Measurements from ENCODE around the gene RHBDF2.

The RHBDF2 gene
- total RNA-seq: 21.5 to 42.1 reads per million in 2 experiments

DNA sequence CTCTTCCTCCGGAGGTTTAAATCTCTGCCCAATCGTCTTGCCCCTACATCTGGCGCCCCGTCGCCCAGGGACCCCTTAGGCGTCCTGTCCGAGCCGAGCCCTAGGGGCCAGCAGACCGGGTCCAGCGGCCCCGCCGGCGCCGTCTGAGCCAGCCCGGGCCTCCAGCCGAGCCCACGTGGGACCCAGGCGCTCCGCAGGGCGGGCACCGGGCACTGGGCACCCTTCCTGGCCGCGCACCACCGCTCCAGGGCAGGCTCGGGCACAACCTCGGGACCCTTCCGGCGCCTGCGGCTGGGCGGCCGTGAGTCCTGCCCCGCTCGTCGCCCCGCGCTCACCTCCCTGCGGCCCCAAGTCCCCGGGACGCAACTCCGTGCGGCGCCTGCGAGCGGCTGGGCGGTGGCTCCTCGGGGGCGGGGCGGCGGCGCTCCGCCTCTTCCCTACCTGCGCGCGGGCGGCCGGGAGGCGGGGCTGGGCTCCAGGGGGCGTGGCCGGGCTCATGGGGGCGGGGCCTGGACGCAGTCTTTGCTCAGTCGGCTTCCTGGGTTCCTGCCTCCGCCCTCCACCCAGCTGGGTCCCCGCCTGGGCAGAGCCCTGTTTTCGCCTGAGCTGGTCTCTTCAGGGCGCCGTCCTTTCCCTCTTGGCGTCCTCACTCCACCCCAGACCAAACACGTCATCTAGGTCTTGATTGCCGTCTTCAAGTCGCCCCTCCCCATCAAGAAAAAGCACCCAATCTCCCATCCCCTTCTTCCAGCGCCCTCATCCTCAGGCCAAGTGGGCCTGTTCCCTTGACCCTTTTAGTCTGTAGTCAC, at the start of gene RHBDF2:
RHBDF2 (minus strand) TSS at position 406 of the 809 bp plus-strand sequence. CDS start 19,899 bp downstream, outside the sequence.
- peak; percentile 91 for DNase-seq (ENCODE audit: low read depth)

DNA sequence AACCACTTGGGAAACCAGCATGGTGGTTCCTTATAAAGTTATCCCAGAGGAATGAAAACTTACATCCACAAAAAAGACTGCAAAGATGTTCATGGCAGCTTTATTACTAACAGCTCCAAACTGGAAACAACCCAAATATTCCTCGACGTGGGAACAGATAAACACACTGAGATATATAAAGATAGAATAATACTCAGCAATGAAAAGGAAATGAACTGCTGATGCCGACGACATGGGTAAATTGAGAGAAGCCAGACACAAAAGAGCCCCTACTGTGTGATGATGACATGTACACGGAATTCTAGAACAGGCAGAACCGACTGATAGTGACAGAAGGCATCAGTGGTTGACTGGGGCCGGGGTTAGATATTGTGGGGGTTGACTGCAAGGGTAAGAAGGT, 48.3 kb upstream of the RHBDF2 start:
- no peak for DNase-seq (ENCODE audit: low read depth)

DNA sequence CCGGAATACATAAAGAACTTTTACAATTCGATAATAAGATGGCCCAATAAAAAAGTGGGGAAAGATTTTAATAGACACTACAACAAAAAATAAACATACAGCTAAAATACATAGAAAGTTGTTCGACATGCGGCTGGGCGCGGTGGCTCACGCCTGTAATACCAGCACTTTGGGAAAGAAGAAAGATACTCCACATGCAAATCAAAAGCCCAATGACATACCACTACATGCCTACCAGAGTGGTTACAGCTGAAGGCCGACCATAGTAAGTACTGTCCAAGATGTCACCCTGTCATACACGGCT, 47.9 kb upstream of the RHBDF2 start:
- DNase-seq (ENCODE audit: low read depth): no peak

GRCh38 chr17:76548378-76549214, 47.4 kb upstream of the RHBDF2 start:
- no peak for DNase-seq (ENCODE audit: low read depth)

- DNase-seq (ENCODE audit: low read depth): no peak
Measured at GRCh38 chr17:76547642-76548202, 46.5 kb upstream of the RHBDF2 start.

GRCh38 chr17:76547183-76547641, 46.0 kb upstream of the RHBDF2 start:
- DNase-seq (ENCODE audit: low read depth): peak; percentile 42

DNA sequence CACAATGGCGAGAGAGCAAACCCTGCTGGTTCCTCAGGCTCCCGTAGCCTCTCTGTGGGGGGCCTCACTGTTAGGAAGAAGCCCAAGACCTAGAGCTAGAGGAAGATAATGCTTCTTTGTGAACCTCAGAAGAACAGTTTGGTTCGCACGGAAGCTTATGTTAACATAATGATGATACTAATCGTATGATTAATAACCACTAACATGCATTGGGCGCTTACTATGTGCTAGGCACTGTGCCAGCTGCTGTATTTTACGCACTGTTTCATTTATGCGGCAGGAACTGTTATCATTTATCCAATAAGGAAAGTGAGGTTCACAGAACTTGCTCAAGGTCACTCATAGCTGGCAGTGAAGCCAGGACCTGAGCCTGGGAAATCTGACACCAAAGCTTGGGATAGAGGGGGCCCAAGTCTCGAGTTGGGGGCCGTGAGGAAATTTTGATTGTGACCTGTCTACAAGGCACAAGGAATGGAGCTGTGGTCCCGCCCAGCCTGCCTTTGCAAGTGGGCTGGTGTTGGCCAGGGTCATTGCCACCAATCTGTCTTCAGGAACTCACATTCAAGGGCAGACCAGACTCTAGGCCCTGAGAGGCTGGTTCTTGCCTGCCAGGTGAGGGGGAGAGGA, 45.4 kb upstream of the RHBDF2 start:
- no peak for DNase-seq (ENCODE audit: low read depth)

GRCh38 chr17:76545918-76546555, 44.8 kb upstream of the RHBDF2 start:
- DNase-seq (ENCODE audit: low read depth): no peak

- no peak for DNase-seq (ENCODE audit: low read depth)
Measured at GRCh38 chr17:76544546-76545365, 43.5 kb upstream of the RHBDF2 start.

- DNase-seq (ENCODE audit: low read depth): no peak
Measured at GRCh38 chr17:76543826-76544545, 42.8 kb upstream of the RHBDF2 start.

DNA sequence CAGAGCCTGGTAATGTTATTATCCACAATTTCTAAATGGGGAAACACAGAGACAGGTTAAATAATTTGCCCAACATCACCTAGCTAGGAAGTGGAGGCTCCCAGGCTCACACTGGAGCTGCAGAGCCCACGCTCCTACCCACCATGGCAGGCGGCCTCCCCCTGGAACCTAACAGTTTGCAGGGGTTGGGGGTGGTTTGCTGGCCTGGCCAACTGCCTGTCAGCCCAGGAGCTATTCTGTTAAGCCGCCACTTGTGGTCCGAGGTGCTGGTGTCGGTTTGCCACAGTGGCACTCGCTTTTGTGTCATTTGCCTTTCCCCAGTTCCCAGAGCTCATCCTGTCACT, 42.2 kb upstream of the RHBDF2 start:
- no peak for DNase-seq (ENCODE audit: low read depth)

- no peak for DNase-seq (ENCODE audit: low read depth)
Measured at GRCh38 chr17:76542984-76543383, 41.8 kb upstream of the RHBDF2 start.

GRCh38 chr17:76542566-76542971, 41.3 kb upstream of the RHBDF2 start:
- DNase-seq (ENCODE audit: low read depth): no peak

DNA sequence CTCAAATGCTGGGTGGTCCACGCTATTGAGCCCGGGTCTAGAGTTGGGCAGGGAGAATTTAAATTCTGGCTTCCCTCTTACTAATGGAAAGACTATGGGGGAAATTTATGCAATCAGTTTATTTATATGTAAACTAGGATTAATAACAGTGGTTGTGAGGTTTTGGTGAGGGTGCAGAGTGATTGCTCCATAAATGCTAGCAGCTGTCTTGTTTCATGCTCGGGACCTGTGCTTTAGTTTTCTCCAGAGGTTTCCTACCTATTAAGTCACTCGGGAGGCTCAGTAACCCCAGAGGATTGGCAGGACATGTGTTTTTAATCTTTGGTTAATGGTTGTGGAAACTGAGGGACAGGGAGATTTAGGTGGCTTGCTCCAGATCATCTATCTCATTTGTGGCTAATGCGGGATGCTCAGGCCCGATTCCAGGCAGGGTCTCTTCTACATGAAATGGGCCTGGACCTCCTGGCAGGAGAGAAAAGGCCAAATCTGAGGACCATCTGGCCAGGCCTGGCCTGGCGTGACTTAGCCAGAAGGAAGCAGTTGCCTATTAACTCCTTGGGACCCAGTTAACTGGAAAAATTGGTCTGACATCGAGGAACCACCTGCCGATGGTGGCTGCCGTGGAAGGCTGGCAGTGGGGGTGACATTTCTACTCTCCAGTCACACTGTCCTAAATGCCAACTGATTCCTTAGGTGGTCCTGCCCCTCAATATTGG, 40.7 kb upstream of the RHBDF2 start:
- DNase-seq (ENCODE audit: low read depth): no peak

DNA sequence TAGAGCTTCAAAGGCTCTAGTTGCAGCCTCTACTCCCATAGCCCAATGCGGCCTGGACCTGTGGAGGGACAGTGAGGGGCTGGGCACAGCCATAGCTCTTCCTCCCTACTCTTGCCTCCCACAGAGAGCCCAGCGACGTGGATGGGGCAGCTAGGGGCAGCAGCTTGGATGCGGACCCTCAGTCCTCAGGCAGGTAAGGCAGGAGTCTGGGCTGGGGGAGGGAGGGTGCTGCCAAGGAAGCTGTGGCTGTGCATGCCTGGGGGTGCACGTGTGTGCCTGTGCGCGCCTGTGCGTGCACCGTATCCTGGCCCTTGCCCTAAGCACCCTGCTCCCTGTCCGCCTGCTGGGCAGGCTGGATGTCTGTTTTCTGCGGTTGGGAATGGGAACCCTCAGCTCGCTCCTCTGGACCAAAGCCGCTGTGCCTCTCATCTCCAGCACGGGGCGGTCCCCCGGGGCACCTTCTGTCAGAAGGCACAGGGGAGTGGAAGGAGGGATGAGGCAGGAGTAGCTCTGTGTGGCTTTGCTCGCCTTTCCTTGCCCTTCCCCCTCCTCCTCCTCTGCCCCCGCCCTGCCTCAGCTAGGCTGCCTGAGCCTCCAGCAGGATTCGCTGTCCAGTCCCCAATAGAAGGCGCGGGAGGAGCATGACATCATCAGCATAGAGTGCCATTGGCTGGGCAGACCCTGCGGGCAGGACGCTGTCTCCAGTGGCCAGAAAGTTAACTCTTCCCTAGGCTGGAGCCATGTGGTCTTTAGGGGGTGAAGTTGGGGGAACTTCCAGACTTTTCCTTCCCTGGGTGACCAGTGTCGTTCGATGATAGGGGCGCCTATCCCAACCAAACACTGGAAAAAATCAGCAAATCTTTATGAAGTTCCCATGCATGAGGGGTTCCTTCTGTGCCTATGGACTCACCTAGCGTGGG, 39.4 kb upstream of the RHBDF2 start:
- DNase-seq (ENCODE audit: low read depth): no peak

DNA sequence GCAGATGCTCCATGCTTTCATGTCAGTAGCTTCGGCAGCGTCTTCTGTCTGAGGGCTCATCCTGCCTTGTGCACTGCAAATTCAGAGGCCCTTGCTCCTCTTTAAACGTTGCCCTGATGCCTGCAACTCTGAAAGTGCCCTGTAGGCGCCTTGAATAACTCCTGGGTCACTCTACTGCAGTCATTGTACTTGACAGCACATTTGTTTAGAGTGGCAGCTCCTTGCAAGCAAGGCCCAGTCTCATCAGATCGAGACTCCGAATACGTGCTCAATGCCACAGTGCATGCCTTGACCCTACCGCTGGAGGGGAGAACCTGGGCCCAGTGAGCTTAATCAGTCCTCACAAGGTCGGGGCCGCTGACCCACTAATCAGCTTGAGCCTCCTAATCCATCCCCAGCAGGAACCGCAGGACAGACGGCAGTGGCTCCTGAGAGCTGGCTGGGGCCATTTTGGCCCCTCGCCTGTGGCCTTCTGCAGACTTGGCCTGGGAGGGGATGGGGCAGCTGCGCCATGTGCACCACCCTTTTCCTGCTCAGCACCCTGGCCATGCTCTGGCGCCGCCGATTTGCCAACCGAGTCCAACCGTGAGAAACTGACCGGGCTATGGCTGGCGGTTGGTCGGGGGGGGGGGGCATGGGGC, 38.5 kb upstream of the RHBDF2 start, which contains the start of gene PRCD:
PRCD (plus strand) TSS at position 414 of the 641 bp plus-strand sequence; CDS start at position 512, 98 bp downstream.
- no peak for DNase-seq (ENCODE audit: low read depth)

DNA sequence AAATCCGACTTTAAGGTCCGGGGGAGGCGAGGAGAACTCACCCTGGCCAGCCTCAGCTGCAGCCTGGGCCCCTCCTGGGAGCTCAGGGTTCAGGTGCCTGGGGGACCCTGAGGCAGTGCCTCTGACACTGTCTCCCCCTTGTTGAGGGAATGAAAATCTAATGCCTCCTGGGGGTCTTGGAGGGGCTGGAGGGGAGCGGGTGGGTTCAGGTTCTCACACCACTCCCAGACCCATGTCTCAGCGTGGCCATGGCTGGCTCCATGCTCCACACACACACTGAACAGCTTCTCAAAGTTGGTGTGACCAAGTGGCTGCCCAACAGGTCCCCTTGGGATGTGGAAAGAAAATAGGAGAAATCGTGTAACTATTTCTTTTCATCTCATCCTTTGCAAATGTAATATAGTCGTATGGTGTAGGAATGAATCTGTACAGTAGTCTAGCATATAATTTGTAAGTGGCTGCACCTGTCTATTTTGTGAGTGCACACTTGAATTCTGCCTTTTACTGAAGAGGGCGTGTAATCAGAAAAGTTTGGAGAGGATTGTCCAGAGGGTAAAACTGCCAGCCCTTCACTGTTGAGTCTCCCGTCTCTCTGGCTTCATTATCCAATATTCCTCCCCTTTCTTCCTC, 37.8 kb upstream of the RHBDF2 start:
- DNase-seq (ENCODE audit: low read depth): no peak

Data from T follicular helper cell (primary cell).